Karpas-422 (cell line): ENCODE measurements around the gene ADGRG1. TPM values are rescaled to one million over a fixed set of nuclear protein-coding genes. Genes with fewer than 3 reads are reported as not detected.

Experiments used
- DNase-seq: peaks from one replicate; pipeline ENCODE4 v3.0.0-alpha.2; 2015
- H2AFZ ChIP-seq: fragments of 200-600 bp; sonication (generic); 2 replicates; pipeline ENCODE4 v1.6.1; 2014; ENCODE audit warnings: antibody characterized with exemption, low read length, mixed read lengths
- H3K27ac ChIP-seq: fragments of 200-600 bp; sonication (generic); 2 replicates; pipeline ENCODE4 v1.5.1; 2014; ENCODE audit warnings: mild to moderate bottlenecking, low read length, moderate library complexity
- H3K27me3 ChIP-seq: fragments of 200-600 bp; sonication (generic); 2 replicates; pipeline ENCODE4 v1.6.1; 2014; ENCODE audit warnings: low read length, mixed read lengths
- H3K36me3 ChIP-seq: fragments of 200-600 bp; sonication (generic); 2 replicates; pipeline ENCODE4 v1.6.1; 2014; ENCODE audit warnings: low read length, mixed read lengths; ENCODE audit not compliant: insufficient read depth
- H3K4me1 ChIP-seq: fragments of 200-600 bp; sonication (generic); 2 replicates; pipeline ENCODE4 v1.6.1; 2014; ENCODE audit warnings: mild to moderate bottlenecking, low read length, mixed read lengths
- H3K4me2 ChIP-seq: fragments of 200-600 bp; sonication (generic); 2 replicates; pipeline ENCODE4 v1.6.1; 2014; ENCODE audit warnings: low read length, low read depth, mild to moderate bottlenecking; ENCODE audit not compliant: poor library complexity, severe bottlenecking
- H3K4me3 ChIP-seq: fragments of 200-600 bp; sonication (generic); 2 replicates; pipeline ENCODE4 v1.5.1; 2014; ENCODE audit warnings: mild to moderate bottlenecking, antibody characterized with exemption, low read length, mixed read lengths
- H3K79me2 ChIP-seq: fragments of 200-600 bp; sonication (generic); 2 replicates; pipeline ENCODE4 v1.6.1; 2014; ENCODE audit warnings: mild to moderate bottlenecking, low read length, mixed read lengths
- H3K9ac ChIP-seq: fragments of 200-600 bp; sonication (generic); 2 replicates; pipeline ENCODE4 v1.6.0; 2014; ENCODE audit warnings: low read length
- H3K9me2 ChIP-seq: fragments of 200-600 bp; sonication (generic), shearing (Covaris generic); replicated peaks from 2 replicates; pipeline ENCODE4 v1.6.0; 2014; ENCODE audit warnings: mild to moderate bottlenecking, low read length, moderate library complexity; ENCODE audit not compliant: insufficient read depth
- H3K9me3 ChIP-seq: fragments of 300-700, 200-600 bp; sonication (generic); 2 replicates; pipeline ENCODE4 v1.6.1; 2014; ENCODE audit warnings: low read length, mixed read lengths
- H4K20me1 ChIP-seq: fragments of 200-600 bp; sonication (generic); 2 replicates; pipeline ENCODE4 v1.6.1; 2014; ENCODE audit warnings: mild to moderate bottlenecking, antibody characterized with exemption, low read length, low read depth; ENCODE audit not compliant: insufficient read depth
- total RNA-seq: library from RNA; depleted of rRNA; stranded (reverse); fragments of >200 nt; shearing (Covaris generic); gene quantifications from 2 replicates; pipeline ENCODE4 v1.2.3, GENCODE V29; 2014; ENCODE audit warnings: low replicate concordance

Gene ADGRG1
- total RNA-seq, 1 experiment from 2014 or later: not detected

GRCh38 chr16:57660715-57661463 lies 32.5 kb downstream of the ADGRG1 start:
- H3K36me3 ChIP-seq: no peaks in the 10 kb centered on the region
- no peaks in the 10 kb centered on the region for H3K4me1 ChIP-seq
- no peaks in the 10 kb centered on the region for H3K9me2 ChIP-seq
- H4K20me1 ChIP-seq: no peaks in the 10 kb centered on the region
- no peak overlapping the region for H3K4me3 ChIP-seq
- H3K9ac ChIP-seq: no peak overlapping the region
- no peak overlapping the region for H3K27ac ChIP-seq
- no peaks in the 10 kb centered on the region for H3K27me3 ChIP-seq
- no peak for DNase-seq
- no peaks in the 10 kb centered on the region for H3K79me2 ChIP-seq
- H2AFZ ChIP-seq: no peak overlapping the region
- no peaks in the 10 kb centered on the region for H3K9me3 ChIP-seq
- no peak overlapping the region for H3K4me2 ChIP-seq

- no peaks in the 10 kb centered on the region for H3K4me1 ChIP-seq
- H3K79me2 ChIP-seq: no peaks in the 10 kb centered on the region
- no peaks in the 10 kb centered on the region for H3K27me3 ChIP-seq
- no peaks in the 10 kb centered on the region for H3K36me3 ChIP-seq
- no peak for DNase-seq
- H3K9me2 ChIP-seq: no peaks in the 10 kb centered on the region
- H4K20me1 ChIP-seq: no peaks in the 10 kb centered on the region
- H3K9ac ChIP-seq: no peak overlapping the region
- no peak overlapping the region for H2AFZ ChIP-seq
- no peak overlapping the region for H3K4me3 ChIP-seq
- H3K27ac ChIP-seq: no peak overlapping the region
- no peak overlapping the region for H3K4me2 ChIP-seq
- H3K9me3 ChIP-seq: no peaks in the 10 kb centered on the region
Observed at GRCh38 chr16:57661510-57661909, 33.1 kb downstream of the ADGRG1 start.

GRCh38 chr16:57661936-57662906 lies 33.8 kb downstream of the ADGRG1 start:
- Histone ChIP-seq H3K9me2 (no peaks in the 10 kb centered on the region), H3K27me3 (no peaks in the 10 kb centered on the region), H3K9ac (no peak overlapping the region), H3K36me3 (no peaks in the 10 kb centered on the region), H4K20me1 (no peaks in the 10 kb centered on the region), H3K4me1 (no peaks in the 10 kb centered on the region), H3K4me3 (no peak overlapping the region), H3K79me2 (no peaks in the 10 kb centered on the region), H3K27ac (no peak overlapping the region), H3K9me3 (no peaks in the 10 kb centered on the region), H2AFZ (no peak overlapping the region), H3K4me2 (no peak overlapping the region)
- no peak for DNase-seq

GRCh38 chr16:57663436-57663835 lies 35.0 kb downstream of the ADGRG1 start:
- Histone ChIP-seq H2AFZ (no peak overlapping the region), H3K27ac (no peak overlapping the region), H4K20me1 (no peaks in the 10 kb centered on the region), H3K9ac (no peak overlapping the region), H3K4me2 (no peak overlapping the region), H3K9me2 (no peaks in the 10 kb centered on the region), H3K4me1 (no peaks in the 10 kb centered on the region), H3K79me2 (no peaks in the 10 kb centered on the region), H3K4me3 (no peak overlapping the region), H3K36me3 (no peaks in the 10 kb centered on the region), H3K27me3 (no peaks in the 10 kb centered on the region), H3K9me3 (no peaks in the 10 kb centered on the region)
- no peak for DNase-seq

- Histone ChIP-seq H3K27me3 (no peaks in the 10 kb centered on the region), H3K4me1 (no peaks in the 10 kb centered on the region), H2AFZ (no peak overlapping the region), H3K36me3 (no peaks in the 10 kb centered on the region), H3K9me2 (no peaks in the 10 kb centered on the region), H3K4me2 (no peak overlapping the region), H3K4me3 (no peak overlapping the region), H4K20me1 (no peaks in the 10 kb centered on the region), H3K9ac (no peak overlapping the region), H3K79me2 (no peaks in the 10 kb centered on the region), H3K27ac (no peak overlapping the region), H3K9me3 (no peaks in the 10 kb centered on the region)
- peak; percentile 44 for DNase-seq
Observed at GRCh38 chr16:57663917-57664661, 35.7 kb downstream of the ADGRG1 start.

GRCh38 chr16:57664662-57665025 lies 36.2 kb downstream of the ADGRG1 start:
- no peak for DNase-seq
- Histone ChIP-seq H3K27ac (no peak overlapping the region), H3K9ac (no peak overlapping the region), H3K4me3 (no peak overlapping the region), H4K20me1 (no peaks in the 10 kb centered on the region), H3K36me3 (no peaks in the 10 kb centered on the region), H2AFZ (no peak overlapping the region), H3K9me3 (no peaks in the 10 kb centered on the region), H3K27me3 (no peaks in the 10 kb centered on the region), H3K79me2 (no peaks in the 10 kb centered on the region), H3K9me2 (no peaks in the 10 kb centered on the region), H3K4me1 (no peaks in the 10 kb centered on the region), H3K4me2 (no peak overlapping the region)

- H3K9me2 ChIP-seq: no peaks in the 10 kb centered on the region
- H3K9ac ChIP-seq: no peak overlapping the region
Observed at GRCh38 chr16:57665541-57665940, 37.1 kb downstream of the ADGRG1 start.

More at GRCh38 chr16:57665541-57665940, 37.1 kb downstream of the ADGRG1 start:
- Histone ChIP-seq H3K27me3 (no peaks in the 10 kb centered on the region), H3K36me3 (no peaks in the 10 kb centered on the region), H3K27ac (no peak overlapping the region), H3K9me3 (no peaks in the 10 kb centered on the region), H2AFZ (no peak overlapping the region), H4K20me1 (no peaks in the 10 kb centered on the region), H3K4me1 (no peaks in the 10 kb centered on the region), H3K79me2 (no peaks in the 10 kb centered on the region), H3K4me3 (no peak overlapping the region), H3K4me2 (no peak overlapping the region)
- no peak for DNase-seq
